ENCODE data around the gene GON4L. TPM values are rescaled to one million over a fixed set of nuclear protein-coding genes. Genes with fewer than 3 reads are reported as not detected.
"Not testable (repeated sequence)": the region's sequence is repeated elsewhere in the genome, so short reads cannot be mapped to it uniquely, and the experiment has no call there.

Gene GON4L
- total RNA-seq, 2 donors from 2014 or later = 14.9 to 22.4 TPM

- no peaks in the 10 kb centered on the region for H3K27me3 ChIP-seq
- H3K27ac ChIP-seq = no peak overlapping the region
- no peak for TF ChIP-seq CTCF (IDR thresholded peaks at IDR 0.05)
- no peak for DNase-seq (ENCODE audit: low spot score)
- no peaks in the 10 kb centered on the region for H3K4me1 ChIP-seq
- H3K9me3 ChIP-seq = no peaks in the 10 kb centered on the region
- no peaks in the 10 kb centered on the region for H3K36me3 ChIP-seq
- H3K4me3 ChIP-seq = no peak overlapping the region
These were observed 147.6 kb downstream of the GON4L start for GRCh38 chr1:155709391-155709790.

- no peaks in the 10 kb centered on the region for H3K27me3 ChIP-seq
- H3K36me3 ChIP-seq = no peaks in the 10 kb centered on the region
- no peak overlapping the region for H3K4me3 ChIP-seq
- H3K27ac ChIP-seq = no peak overlapping the region
- H3K4me1 ChIP-seq = no peaks in the 10 kb centered on the region
- no peak for DNase-seq (ENCODE audit: low spot score)
- no peaks in the 10 kb centered on the region for H3K9me3 ChIP-seq
- no peak for TF ChIP-seq CTCF (IDR thresholded peaks at IDR 0.05)
These were observed 150.9 kb downstream of the GON4L start for GRCh38 chr1:155706139-155706538.

GRCh38 chr1:155704414-155704813 is 152.6 kb downstream of the GON4L start:
- not testable (repeated sequence) for H3K4me1 ChIP-seq; H3K27me3 ChIP-seq; H3K36me3 ChIP-seq; H3K9me3 ChIP-seq; H3K4me3 ChIP-seq; DNase-seq (ENCODE audit: low spot score); H3K27ac ChIP-seq

- Histone ChIP-seq H3K27me3 (no peaks in the 10 kb centered on the region), H3K27ac (no peak overlapping the region), H3K9me3 (no peaks in the 10 kb centered on the region), H3K4me1 (no peaks in the 10 kb centered on the region), H3K4me3 (no peak overlapping the region), H3K36me3 (no peaks in the 10 kb centered on the region)
- TF ChIP-seq CTCF (IDR thresholded peaks at IDR 0.05) = no peak
- no peak for DNase-seq (ENCODE audit: low spot score)
These were observed 153.8 kb downstream of the GON4L start for GRCh38 chr1:155703216-155703615.

GRCh38 chr1:155701675-155702074 is 155.3 kb downstream of the GON4L start:
- not testable (repeated sequence) for H3K36me3 ChIP-seq; H3K4me3 ChIP-seq; DNase-seq (ENCODE audit: low spot score); H3K27ac ChIP-seq; H3K27me3 ChIP-seq; H3K4me1 ChIP-seq; H3K9me3 ChIP-seq

Other genes with a start within 250 kb of the GON4L start
- gene MSTO1, start 247.0 kb downstream of the GON4L start, total RNA-seq = 1 to 10 TPM; 4.4 to 4.8 TPM
- 10 to 100 TPM; 54.0 to 90.8 TPM for gene YY1AP1, start 168.4 kb downstream of the GON4L start, total RNA-seq
- 100 to 1,000 TPM in 1 of 2 donors, 10 to 100 TPM in 1; 76.8 to 120 TPM for gene DAP3, start 168.1 kb downstream of the GON4L start, total RNA-seq
- 10 to 100 TPM; 15.5 to 21.5 TPM for gene SYT11, start 2.4 kb upstream of the GON4L start, total RNA-seq
- 10 to 100 TPM; 13.3 to 25.3 TPM for gene RIT1, start 54.1 kb upstream of the GON4L start, total RNA-seq
- gene KHDC4, start 77.2 kb upstream of the GON4L start, total RNA-seq = 10 to 100 TPM; 13.4 to 25.9 TPM
- not detected for gene RXFP4, start 84.4 kb upstream of the GON4L start, total RNA-seq
- gene ARHGEF2, start 121.3 kb upstream of the GON4L start, total RNA-seq = 10 to 100 TPM; 50.8 to 69.8 TPM
- 100 to 1,000 TPM in 1 of 2 donors, 10 to 100 TPM in 1; 87.6 to 206 TPM for gene SSR2, start 163.7 kb upstream of the GON4L start, total RNA-seq
- 10 to 100 TPM; 14.6 to 25.9 TPM for gene UBQLN4, start 196.6 kb upstream of the GON4L start, total RNA-seq
- 10 to 100 TPM; 46.1 to 50.7 TPM for gene LAMTOR2, start 197.6 kb upstream of the GON4L start, total RNA-seq
- under 1 TPM in 1 of 2 donors, not detected in 1; 0.98 TPM for gene RAB25, start 203.9 kb upstream of the GON4L start, total RNA-seq
- gene MEX3A, start 225.3 kb upstream of the GON4L start, total RNA-seq = under 1 TPM; 0.15 to 0.47 TPM